Measurements from ENCODE around the gene ACTR6.

DNA sequence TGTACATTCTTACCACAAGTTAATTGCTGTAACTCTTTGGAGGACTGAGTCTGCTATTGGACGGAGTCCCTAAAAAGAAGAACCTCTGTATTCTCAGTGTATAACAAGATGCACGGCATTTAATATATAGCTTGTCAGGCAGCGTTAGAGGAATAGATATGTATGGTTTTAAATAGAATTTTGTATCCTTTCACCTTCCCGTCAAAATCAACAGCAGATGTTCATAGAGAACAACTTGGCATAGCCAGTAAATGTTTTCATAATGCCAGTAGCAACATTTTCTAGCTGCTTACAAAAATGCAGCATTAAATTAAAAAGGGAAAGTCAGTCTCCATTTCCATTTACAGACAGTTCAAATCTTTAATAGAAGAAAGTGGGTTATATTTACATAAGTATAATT, 73.2 kb downstream of the ACTR6 start:
- TF ChIP-seq, protein P1, sequence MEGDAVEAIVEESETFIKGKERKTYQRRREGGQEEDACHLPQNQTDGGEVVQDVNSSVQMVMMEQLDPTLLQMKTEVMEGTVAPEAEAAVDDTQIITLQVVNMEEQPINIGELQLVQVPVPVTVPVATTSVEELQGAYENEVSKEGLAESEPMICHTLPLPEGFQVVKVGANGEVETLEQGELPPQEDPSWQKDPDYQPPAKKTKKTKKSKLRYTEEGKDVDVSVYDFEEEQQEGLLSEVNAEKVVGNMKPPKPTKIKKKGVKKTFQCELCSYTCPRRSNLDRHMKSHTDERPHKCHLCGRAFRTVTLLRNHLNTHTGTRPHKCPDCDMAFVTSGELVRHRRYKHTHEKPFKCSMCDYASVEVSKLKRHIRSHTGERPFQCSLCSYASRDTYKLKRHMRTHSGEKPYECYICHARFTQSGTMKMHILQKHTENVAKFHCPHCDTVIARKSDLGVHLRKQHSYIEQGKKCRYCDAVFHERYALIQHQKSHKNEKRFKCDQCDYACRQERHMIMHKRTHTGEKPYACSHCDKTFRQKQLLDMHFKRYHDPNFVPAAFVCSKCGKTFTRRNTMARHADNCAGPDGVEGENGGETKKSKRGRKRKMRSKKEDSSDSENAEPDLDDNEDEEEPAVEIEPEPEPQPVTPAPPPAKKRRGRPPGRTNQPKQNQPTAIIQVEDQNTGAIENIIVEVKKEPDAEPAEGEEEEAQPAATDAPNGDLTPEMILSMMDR (IDR thresholded peaks at IDR 0.05): no peak
- TF ChIP-seq POLR2A (IDR thresholded peaks at IDR 0.05): no peak

All from testis (tissue), 2 donors.